Muscle of back (tissue), 11 donors: ENCODE measurements around the gene ERC2. TPM values are rescaled to one million over a fixed set of nuclear protein-coding genes. Genes with fewer than 3 reads are reported as not detected.
"Not testable (repeated sequence)": the region's sequence is repeated elsewhere in the genome, so short reads cannot be mapped to it uniquely, and the experiment has no call there.

Experiments used
- DNase-seq, 3 donors: peaks; one replicate each; pipeline versions ENCODE4 v3.0.0 to v3.0.0-alpha.2; 2013
- polyA plus RNA-seq, 10 donors: library from polyadenylated mRNA; unstranded; fragments of 120-200 nt; gene quantifications; one replicate each; pipeline ENCODE4 v1.2.1, GENCODE V29; 2013; ENCODE audit not compliant: insufficient read length in 10 of 10

The ERC2 gene
- polyA plus RNA-seq, 10 donors = 0.76 to 2.5 (median 1.6) TPM

DNA sequence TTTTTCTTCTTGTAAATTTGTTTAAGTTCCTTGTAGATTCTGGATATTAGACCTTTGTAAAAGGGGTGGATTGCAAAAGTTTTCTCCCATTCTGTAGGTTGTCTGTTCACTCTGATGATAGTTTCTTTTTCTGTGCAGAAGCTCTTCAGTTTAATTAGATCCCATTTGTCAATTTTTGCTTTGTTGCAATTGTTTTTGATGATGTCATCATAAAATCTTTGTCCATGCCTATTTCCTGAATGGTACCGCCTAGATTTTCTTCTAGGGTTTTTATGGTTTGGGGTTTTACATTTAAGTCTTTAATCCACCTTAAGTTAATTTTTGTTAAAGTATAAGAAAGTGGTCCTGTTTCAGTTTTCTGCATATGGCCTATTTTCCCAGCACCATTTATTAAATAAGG, 401.9 kb downstream of the ERC2 start:
- DNase-seq = not testable (repeated sequence)

DNA sequence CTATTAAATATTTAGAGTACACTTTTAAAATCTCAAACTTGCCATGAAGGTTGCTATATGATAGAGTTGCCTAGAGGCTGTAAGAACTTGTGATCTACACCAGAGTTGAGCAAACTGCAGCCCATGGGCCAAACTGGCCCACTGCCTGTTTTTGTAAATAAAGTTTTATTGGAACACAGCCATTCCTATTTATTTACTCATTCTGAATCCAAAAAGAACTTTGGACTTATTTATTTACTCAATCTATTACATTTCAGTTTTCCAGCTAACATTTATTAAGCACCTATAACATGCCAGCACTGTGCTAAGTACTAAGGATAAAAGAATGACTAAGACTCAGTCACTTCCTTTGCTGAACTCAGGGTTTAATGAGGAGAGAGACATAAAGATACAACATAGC, 403.6 kb downstream of the ERC2 start:
- DNase-seq = no peak

DNA sequence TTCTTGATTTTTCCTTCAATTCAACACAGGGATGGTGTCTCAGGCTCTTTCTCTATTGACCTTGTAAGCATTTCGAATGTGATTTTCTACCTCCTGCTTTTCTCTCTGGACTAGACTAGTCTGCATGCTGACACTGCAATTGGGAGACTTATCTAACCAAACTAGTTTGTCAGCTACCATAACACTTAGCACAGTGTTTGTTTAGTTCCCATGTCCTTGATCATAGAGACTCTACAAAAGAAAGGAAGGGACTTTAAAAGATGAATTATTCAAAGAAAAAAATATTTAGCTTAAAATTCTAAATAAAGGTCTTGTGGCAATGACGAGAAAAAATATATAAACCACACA, 407.0 kb downstream of the ERC2 start:
- DNase-seq = no peak

DNA sequence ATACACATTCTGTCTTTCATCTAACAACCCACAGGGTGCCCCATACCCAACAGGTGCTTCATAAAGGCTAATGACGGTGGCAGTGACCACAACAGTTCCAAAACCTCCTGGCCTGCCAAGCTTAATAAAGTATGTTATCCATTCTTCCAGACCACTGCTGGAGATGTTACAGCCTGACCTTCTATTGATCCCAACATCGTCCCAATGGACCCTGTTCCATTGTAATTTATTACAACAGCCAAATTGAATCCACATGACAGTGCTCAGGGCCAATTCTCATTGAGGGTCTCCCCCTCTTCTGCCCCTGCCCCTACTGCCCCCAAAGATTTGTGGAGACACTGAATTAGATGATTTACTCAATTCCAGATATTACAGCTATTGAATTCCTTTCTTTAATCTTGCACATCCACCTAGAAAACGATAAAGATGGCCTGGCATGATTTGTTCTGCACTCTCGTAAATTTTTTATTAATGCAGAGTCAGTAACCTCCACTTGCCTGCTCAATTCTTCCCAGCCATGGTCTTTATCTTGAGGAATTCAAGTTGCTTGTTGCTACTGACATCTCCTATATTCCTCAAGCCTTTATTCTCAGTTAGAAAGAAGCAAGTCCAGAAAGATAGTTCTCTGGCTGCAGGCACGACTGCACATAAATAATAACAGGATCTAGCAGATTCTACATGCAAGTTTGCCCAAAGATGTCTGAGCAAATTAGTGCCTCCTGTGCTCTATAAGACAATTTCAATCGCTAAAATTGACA, 407.6 kb downstream of the ERC2 start:
- peak in 2 of 3 donors; percentile 26 to 63 for DNase-seq

DNA sequence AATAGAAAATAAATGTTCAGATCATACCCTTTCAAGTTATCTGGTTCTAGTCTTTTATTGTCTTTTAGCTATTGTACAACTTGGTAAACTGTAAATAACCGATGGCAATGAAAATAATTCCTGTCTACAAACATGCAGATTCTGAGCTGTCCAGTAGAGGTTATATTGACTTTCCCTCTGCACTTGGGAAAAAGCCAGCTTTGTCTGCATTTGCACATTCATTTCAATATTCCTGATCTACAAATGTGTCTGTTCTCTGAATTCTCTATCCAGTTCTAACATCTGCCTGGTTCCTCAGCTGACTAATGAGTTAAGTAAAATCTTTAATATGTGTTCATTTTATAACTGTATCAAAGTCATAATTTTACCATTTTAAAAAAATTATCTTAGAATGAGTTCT, 408.5 kb downstream of the ERC2 start:
- DNase-seq = peak in 2 of 3 donors; percentile 60 to 71

DNA sequence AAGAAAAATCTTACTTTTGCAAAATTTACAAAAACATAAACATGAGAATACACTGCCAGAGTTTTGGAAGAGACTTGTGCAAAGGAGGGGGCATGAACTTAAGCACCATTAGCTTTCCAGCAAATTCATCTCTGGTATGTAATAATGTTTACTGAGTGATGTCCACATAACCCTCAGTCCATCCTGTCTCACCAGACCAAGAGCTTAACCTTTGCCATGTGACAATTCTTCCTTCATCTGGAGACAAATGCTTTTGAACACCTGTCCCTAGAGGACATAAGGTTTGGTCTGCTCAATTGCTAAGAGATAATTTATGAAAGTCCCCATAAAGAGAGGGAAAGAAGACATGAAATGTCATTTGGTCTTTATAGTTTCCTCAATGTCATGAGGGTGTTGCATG, 412.3 kb downstream of the ERC2 start:
- peak in 1 of 3 donors; percentile 27 for DNase-seq

DNA sequence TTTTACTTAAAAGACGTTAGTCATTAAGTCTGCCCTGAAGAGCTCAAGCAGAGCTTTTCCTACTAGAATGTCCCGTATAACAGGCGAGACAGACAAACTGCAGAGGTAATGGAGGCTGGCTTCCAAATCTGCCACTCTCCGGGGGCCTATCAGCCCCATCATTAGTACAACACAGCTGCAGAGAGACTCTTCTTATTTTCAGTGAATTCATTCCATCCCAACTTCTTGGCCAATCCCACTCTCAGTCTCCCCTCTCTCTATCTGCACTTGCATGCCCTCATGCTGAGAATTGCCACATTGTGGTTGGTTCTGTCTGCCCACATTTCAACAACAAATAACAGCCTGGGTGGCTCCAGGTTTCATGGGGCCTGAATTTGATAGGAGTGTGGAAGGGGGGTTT, 412.7 kb downstream of the ERC2 start:
- peak in 2 of 3 donors; percentile 54 to 81 for DNase-seq

DNA sequence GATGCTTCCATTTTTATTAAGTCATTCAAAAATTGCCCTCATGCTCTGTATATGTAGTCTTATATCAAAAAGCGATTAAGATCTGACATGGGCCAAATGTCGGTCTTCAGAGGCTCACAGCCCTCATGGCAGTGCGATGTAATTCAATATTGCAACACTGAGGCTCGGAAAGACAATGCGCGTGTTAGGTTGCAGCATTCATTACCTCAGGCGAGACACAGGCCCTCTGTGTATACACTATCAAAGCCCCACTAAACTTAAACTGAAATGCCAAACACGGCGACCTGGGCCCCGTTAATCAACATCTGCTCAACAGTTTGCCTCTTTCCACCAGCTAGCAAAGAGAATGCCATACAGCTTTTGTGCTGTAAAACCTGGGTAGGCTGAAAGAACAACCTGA, 413.4 kb downstream of the ERC2 start:
- DNase-seq = peak in 1 of 3 donors; percentile 63

DNA sequence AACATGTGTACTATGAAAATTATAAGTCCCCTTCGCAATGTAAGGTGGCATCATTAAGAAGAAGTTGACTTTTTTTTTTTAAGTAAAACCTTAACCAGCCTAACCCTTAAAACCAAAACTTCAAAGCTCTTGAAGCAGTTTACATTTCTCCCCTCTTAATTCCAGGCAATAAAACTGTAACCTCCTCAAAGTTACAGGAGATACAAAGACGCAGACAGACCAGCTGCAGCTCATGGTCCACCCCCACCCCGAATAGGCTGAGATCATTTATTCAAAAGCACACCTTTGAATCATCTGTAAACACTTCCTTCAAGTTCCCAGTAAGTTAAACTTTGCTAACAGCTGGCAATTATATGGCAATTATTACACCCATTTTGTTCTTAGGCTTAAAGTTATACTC, 414.5 kb downstream of the ERC2 start:
- DNase-seq = no peak

DNA sequence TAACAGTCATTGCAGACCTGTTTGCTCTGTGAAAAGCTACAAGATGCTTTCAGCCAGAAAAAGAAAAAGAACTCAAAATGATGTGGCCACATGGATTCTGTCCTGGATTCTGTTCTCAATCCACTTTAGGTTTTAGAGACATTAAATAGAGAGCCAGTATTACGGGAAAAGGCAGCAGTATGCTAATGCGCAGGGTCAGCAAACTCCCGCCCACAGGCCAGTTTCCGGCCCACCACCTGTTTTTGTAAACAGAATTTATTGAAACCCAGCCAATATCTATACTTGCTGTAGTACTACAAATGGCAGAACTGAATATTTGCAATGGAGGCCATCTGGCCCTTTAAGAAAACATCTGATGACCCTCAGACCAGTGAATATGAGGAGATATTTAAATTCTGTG, 416.1 kb downstream of the ERC2 start:
- DNase-seq = peak in 1 of 3 donors; percentile 56

DNA sequence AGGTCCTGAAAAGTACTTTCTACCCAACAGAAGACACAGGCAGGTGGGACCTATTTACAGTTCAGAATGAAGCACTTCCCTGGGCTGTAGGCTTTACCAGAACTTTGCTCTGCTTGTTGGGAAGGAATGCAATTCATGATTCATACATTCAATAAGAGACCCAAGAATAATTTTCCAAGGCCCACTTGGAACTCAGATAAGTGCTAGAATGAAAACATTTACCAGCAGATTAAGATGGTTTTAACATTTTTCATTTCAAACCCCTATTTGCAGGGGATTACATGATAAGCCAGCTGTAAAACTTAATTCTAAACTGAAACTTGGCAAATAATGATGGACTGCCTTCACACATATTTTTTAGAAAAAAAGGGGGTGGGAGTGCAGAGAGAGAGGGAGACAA, 417.2 kb downstream of the ERC2 start:
- DNase-seq = peak in 1 of 3 donors; percentile 54

DNA sequence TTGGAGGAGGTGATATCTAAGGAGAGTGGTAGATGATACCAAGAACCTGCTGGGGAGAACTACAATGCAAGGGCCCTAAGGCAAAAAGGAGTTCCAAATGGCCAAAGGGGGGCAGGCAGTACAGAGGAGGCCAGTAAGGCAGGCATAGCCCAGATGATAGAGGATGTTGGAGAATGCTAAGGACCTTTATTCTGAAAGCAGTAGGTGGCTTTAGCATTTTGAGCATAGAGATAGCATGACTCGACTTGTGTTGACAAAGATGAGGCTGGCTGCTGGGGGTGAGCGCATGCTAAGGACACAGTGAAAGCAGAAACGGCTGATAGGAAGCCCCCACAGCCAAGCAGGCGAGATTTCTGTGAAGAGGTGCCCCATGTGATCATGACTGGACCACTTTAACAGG, 419.3 kb downstream of the ERC2 start:
- no peak for DNase-seq

DNA sequence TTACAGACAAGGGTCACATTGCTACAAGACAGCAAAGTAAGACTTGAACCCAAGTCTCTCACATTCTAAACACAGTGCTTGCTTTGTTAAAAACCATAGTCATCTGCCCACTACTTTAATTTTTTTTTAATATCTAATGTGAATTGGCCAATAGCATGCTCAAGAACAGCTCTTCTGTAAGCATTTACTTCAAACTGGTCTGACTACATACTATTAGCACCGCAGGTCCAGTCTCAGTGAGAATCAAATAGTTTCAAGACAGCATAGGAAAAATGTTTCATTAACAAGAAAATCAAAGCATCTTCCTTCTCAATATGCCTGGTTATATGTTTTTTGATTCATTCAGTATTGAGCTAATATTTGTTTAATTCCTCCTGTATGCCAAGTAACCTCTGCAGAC, 419.9 kb downstream of the ERC2 start:
- no peak for DNase-seq

DNA sequence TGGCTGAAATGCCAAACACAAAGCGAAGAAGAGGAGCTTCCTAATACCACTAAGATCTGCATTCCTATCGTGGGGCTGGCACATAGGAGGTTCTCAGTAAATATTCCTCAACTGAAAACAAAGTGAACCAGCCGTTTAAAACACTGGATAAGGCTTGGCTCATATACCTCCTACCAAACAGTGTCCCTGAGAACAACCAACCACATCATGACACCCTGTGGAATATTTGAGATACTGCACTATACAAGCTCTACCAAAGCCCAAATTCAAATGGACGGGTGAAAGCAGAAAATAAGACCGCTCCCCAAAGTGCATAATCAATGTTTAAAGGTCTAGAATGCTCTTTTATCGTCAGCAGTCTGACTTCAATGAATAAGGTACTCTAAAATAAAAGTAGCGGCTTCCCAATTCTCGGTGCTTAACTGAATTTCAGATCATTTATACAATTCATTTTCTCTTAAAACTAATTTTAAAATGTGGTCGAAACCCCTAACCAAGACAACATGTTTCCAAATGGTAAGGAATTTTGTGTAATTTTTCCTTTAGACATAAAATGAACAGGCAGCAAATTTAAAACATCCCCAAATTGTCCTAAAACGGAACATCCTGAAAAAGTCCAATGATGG, 425.8 kb downstream of the ERC2 start:
- DNase-seq = peak in 1 of 3 donors; percentile 78

DNA sequence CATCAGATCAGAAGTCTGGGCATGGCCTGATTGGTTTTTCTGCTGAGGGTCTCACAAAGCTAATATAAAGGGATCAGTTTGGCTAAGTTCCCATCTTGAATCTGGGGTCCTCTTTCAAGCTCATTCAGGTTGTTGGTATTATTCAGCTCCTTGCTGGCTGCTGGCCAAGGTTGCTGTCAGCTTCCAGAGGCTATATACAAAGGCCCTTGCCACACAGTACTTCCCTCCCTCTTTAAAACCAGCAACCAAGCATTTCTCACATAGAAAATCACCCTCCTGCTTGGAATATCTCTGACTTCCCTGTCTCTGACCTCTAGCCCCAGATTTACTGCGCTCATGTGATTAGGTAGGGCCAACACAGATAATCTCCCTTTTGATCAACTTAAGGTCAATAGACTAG, 442.9 kb downstream of the ERC2 start:
- no peak for DNase-seq

DNA sequence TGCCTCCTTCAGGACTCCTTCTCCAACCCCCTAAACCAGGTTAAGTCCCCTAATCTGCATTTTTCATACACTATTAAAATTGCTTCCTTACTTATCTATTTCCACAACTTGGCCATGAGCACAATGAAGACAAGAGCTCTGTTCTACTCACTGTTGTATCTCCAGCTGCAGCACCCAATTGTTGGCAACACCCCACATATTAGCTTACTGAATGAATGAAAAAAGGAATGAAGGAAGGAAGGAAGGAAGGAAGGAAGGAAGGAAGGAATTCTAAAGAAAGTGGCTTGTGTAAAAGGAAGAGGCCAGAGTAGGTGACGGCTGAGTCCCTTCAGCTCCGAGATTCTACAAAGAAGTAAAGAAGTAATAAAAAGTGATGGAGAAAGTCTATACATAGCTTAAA, 444.7 kb downstream of the ERC2 start:
- no peak for DNase-seq

DNA sequence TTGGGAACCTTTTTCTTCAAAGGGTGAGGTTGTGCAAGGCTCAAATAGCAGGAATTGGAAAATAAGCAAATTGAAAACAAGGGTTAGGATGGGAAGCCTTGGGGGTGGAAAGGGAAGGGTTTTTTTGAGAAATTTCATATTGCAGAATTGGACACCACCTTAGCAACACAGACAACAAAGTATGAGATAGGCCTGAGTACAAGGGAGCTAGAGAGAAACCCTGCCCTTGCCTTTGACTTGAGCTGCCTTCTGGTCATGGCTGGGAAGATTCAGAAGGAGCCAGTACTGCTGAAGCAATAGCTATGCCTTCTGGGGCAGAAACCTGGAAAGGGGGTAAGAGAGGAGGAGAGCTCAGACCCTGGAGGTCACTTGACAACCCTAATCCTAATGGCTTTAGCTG, 445.6 kb downstream of the ERC2 start:
- no peak for DNase-seq

DNA sequence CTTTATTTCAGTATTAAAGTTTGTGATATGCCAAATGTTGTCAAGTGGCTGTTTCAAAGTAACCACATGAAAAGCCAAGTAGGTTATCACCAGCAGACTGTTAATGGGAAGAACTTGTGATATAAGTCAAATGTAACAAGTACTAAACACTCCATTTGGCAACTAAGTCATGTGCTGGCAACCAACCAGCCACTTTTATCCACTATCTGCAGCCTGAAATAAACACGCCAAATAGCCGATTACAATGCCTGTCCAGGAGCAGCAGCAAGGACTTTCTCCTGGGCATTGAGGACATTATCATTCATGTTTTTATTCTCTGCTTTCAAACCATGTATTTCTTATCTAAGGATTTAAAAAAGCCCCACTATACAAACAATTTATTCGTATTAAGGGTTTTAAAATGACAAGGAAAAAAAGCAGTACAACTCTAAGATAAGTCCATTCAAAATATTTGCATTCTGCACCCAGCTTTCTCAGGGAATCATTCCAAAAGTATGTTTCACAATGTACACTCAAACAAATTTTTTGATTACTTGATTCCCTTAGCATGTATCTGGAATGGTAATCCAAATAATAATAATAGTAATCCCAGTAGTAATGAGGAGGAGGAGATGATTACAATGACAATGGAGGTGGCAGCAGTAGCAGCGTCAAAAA, 448.6 kb downstream of the ERC2 start:
- DNase-seq = no peak

DNA sequence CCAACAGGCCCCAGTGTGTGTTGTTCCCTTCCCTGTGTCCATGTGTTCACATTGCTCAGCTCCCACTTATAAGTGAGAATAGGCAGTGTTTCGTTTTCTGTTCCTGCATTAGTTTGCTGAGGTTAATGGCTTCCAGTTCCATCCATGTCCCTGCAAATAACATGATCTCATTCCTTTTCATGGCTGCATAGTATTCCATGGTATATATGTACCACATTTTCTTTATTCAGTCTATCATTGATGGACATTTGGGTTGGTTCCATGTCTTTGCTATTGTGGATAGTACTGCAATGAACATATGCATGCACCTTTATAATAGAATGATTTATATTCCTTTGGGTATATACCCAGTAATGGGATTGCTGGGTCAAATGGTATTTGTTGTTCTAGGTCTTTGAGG, 452.9 kb downstream of the ERC2 start:
- DNase-seq = not testable (repeated sequence)

DNA sequence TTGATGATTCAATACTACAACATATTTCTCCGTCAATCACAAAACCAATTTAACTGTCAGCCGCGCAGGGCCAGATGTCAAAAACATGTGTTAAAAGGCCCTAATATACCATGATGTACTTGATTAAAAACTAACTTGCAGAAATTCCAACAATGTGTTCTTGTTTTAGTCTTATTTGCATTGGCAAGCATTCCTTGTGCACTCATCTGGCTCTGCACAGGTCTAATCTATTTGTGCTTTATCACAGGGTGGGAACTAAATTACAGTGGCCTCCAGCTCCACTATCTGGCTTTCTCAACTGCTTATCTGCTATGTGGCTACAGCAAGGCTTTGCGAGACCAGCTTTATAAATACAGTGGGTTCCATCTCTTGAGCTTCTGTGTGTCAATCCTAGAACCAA, 455.5 kb downstream of the ERC2 start:
- no peak for DNase-seq

DNA sequence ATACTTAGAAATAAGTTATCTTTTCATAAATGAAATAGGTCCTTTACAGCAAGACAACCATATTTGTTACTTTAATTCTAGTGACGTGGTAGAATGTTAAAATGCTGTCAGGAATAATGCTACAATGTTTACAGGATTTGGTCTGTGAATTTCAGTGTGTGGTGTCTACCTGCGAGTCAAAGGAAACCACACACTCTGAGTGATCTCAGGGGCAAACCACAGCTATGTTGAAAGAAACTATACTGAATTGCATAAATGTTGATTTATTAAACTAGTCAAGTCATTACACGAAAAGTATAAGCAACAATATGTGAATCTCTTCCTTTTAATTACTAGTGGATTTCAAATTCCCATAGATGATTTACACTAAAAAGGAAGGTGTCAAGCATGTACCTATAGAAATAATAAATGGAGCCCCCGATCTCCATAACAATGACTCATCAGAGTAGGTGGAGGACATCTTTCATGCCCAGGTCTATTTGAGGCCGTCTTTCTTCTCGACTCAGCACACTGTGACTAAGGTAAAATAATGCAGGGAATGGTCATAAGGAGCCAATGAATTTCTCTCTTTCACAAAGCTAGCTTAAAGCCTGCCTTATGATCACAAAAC, 463.0 kb downstream of the ERC2 start:
- DNase-seq = no peak

DNA sequence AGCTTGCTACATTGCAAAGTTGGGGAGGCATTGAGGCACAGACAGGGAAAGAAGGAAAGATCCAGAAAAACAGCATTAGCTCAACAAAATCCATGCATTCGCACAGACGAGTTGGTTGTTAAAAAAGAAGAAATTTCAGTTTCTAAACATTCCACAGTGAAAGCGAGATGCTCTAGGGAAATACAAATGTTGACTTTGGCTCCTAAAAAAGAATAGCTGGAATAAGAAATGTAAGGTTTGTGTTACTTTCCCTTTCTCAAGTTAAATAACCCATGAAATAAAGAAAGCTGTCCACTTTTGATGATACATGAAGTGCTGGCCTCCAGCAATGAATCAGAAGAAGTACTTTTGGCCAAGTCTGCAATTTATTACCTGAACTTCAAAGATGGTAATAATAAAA, 465.1 kb downstream of the ERC2 start:
- DNase-seq = peak; percentile 23 to 76 (median 51)

DNA sequence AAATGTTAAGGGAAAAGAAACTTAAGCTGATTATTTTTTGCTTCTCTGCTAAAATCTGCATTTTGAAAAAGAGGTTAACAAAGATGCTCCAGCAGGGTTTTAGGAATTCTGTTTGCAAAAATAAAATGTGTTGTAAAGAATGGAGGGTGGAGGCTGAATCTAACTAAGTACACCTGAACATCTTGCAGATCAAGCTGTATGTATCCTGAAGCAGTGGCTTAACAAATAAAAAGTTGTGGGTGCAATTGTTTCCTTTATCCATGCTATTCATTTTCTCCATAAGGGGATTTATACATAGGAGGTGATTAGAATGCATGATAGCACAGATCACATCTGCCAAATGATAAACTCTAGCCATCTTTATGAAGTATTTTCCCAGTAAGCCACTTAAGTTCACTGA, 466.3 kb downstream of the ERC2 start:
- no peak for DNase-seq
